ENCODE measurements around the gene OST4. TPM values are rescaled to one million over a fixed set of nuclear protein-coding genes. Genes with fewer than 3 reads are reported as not detected.
A peak's percentile ranks its signal among the peaks of the same experiment; 100 is the strongest.
"Not testable (repeated sequence)": the region's sequence is repeated elsewhere in the genome, so short reads cannot be mapped to it uniquely, and the experiment has no call there.

The OST4 gene
- polyA plus RNA-seq, 3 donors = 234 to 273 (median 243) TPM

DNA sequence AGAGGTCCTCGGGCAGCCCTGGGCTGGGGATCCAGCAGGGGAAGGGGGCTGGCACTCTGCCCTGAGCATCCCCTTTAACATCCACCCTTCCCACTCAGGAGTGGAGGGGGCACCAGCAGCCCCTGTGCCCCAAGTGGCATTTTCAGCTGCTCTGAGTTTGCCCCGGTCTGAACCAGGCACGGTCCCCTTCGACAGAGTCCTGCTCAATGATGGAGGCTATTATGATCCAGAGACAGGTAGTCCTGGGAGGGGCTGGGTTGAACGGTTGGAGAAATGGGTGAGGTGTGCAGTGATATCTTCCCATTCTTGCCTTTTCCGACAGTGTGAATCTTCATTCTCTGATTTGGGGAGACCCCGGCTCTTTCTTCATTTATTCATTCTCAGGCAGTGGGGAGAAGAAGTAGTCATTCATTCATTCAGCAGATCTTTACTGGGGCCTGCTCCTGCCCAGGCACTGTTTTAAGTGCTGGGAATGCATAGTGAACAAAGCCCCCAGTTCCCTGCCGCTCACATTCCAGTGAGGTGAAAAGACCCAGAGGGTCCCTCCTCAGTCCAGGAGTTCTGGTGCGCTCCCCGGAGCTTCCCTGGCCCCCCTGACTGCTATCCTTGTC is 13.7 kb upstream of the OST4 start:
- no peak for DNase-seq (ENCODE audit: extremely low read depth in 1 of 11, low read depth in 9 of 11, low spot score in 4 of 11)

DNA sequence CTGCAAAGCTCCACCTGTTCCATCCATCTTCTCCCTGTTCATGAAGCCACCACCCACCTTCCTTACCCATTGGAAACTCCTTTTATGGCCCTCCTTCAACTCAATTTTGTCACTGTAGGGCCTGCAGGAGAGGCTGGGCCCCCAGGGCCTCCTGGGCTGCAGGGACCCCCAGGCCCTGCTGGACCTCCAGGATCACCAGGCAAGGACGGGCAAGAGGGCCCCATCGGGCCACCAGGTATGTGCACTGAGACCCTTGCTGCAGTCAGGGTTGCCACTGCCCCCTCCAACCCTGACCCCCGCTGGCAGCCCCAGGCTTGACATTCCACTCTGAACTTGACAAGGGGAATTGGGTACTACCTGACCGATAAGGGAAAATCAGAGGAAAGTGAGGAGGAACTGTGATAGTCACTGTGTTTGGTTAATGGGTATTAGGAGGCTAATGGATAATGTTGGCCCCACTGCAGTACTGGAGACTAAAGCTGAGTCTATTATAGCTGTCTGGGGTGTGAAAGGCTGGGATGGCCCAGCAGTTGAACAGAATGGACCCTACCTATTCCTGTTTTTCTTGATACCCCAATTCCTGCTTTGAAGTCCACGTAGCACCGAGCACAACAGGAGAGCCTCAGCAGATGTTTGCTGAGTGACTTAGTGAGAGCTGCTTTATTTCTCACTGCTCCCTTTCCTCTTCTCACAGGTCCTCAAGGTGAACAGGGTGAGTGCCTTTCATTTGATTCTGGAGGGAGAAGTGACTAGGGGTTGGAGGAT is 13.0 kb upstream of the OST4 start:
- no peak for DNase-seq (ENCODE audit: extremely low read depth in 1 of 11, low read depth in 9 of 11, low spot score in 4 of 11)

DNA sequence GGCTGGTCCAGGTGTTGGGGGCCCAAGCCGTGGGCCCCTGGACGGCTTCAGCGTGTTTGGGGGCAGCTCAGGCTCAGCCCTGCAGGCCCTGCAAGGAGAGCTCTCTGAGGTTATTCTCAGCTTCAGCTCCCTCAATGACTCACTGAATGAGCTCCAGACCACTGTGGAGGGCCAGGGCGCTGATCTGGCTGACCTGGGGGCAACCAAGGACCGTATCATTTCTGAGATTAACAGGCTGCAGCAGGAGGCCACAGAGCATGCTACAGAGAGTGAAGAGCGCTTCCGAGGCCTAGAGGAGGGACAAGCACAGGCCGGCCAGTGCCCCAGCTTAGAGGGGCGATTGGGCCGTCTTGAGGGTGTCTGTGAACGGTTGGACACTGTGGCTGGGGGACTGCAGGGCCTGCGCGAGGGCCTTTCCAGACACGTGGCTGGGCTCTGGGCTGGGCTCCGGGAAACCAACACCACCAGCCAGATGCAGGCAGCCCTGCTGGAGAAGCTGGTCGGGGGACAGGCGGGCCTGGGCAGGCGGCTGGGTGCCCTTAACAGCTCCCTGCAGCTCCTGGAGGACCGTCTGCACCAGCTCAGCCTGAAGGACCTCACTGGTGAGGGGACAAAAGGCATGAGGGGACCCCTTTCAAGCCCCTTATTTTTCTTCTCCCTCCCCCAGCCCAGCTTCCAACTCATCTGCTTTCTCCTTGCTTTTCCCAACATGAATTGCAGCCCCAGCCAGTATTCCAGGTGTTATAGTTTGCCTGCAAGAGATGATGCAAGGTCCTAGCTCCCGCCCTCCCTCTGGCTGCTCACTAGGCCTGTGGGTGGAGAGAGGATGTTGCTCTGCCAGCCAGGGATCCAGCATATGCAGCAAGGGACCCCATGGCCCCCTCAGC is 12.2 kb upstream of the OST4 start:
- no peak for DNase-seq (ENCODE audit: extremely low read depth in 1 of 11, low read depth in 9 of 11, low spot score in 4 of 11)

DNA sequence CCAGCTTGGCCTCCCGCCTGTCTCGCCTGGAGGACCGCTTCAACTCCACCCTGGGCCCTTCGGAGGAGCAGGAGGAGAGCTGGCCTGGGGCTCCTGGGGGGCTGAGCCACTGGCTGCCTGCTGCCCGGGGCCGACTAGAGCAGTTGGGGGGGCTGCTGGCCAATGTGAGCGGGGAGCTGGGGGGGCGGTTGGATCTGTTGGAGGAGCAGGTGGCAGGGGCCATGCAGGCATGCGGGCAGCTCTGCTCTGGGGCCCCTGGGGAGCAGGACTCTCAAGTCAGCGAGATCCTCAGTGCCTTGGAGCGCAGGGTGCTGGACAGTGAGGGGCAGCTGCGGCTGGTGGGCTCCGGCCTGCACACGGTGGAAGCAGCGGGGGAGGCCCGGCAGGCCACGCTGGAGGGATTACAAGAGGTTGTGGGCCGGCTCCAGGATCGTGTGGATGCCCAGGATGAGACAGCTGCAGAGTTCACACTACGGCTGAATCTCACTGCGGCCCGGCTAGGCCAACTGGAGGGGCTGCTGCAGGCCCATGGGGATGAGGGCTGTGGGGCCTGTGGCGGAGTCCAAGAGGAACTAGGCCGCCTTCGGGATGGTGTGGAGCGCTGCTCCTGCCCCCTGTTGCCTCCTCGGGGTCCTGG is 11.4 kb upstream of the OST4 start:
- no peak for DNase-seq (ENCODE audit: extremely low read depth in 1 of 11, low read depth in 9 of 11, low spot score in 4 of 11)

DNA sequence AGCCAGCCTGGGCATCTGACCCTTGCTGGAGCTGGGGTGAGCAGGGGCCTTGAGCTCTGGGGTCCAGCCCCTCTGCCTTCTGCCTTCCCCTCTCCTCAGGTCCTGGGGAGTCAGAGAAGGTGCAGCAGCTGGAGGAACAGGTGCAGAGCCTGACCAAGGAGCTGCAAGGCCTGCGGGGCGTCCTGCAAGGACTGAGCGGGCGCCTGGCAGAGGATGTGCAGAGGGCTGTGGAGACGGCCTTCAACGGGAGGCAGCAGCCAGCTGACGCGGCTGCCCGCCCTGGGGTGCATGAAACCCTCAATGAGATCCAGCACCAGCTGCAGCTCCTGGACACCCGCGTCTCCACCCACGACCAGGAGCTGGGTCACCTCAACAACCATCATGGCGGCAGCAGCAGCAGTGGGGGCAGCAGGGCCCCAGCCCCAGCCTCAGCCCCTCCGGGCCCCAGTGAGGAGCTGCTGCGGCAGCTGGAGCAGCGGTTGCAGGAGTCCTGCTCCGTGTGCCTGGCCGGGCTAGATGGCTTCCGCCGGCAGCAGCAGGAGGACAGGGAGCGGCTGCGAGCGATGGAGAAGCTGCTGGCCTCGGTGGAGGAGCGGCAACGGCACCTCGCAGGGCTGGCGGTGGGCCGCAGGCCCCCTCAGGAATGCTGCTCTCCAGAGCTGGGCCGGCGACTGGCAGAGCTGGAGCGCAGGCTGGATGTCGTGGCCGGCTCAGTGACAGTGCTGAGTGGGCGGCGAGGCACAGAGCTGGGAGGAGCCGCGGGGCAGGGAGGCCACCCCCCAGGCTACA is 10.7 kb upstream of the OST4 start:
- DNase-seq (ENCODE audit: extremely low read depth in 1 of 11, low read depth in 9 of 11, low spot score in 4 of 11) = no peak

DNA sequence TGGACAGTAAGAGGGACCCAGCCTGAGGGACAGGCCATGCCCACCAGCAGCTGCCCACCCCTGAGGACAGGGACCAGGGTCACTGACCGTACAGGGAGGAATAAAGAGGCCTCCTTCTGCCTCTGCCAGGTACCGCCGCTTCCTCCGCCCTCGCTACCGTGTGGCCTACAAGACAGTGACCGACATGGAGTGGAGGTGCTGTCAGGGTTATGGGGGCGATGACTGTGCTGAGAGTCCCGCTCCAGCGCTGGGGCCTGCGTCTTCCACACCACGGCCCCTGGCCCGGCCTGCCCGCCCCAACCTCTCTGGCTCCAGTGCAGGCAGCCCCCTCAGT is 9.1 kb upstream of the OST4 start:
- DNase-seq (ENCODE audit: extremely low read depth in 1 of 11, low read depth in 9 of 11, low spot score in 4 of 11) = no peak

DNA sequence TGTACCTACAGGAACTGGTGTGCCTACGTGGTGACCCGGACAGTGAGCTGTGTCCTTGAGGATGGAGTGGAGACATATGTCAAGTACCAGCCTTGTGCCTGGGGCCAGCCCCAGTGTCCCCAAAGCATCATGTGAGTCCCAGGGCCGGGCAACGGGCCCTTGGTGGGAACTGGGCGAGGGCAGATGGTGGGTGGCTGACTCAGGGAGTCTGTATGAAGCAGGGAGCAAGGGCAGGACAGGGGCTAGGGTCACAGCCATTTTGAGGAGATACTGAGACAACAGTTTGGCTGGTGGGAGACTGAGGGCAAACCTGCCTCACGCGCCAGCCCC is 8.7 kb upstream of the OST4 start:
- no peak for DNase-seq (ENCODE audit: extremely low read depth in 1 of 11, low read depth in 9 of 11, low spot score in 4 of 11)

DNA sequence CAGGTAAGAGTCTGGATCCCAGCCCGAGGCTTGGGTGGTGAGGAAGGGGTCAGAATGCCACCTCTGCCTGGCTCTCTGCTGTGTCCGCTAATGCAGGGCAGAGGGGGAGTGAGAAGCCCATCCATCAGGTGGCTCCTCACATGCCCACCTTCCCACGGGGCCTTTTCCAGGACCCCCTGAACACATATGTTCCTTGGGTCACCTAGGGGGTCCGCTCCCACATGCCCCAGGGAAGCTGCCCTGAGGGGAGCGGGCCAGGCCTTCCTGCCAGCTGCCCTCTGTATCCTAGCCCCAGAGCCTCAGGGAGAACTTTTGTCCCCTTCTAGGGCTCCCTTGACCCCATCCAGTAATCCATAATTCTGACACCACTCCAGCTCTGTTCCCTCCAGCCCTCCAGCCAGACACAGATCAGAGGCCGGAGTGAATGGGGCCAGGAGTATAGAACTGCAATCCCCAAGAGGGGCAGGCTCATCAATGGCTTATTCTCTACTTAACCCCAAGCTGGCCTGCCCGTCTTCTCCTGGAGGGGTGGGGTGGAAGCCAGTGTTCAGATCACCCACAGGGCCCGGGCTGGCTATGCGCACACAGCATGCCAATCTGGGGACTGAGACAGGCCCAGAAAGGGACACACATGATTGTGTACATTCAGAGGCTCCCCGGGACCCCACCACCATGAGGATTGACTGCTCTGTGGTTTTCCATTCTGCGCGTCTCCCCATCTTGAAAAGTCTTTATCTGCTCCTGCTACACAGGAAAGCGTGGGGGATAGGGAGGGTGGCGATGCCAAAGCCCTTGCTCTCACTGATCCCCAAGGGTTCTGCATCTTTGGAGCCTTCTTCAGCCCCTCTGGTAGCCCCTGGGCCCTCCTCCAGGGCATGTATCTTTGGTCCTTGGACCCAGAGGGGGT is 8.0 kb upstream of the OST4 start:
- no peak for DNase-seq (ENCODE audit: extremely low read depth in 1 of 11, low read depth in 9 of 11, low spot score in 4 of 11)

DNA sequence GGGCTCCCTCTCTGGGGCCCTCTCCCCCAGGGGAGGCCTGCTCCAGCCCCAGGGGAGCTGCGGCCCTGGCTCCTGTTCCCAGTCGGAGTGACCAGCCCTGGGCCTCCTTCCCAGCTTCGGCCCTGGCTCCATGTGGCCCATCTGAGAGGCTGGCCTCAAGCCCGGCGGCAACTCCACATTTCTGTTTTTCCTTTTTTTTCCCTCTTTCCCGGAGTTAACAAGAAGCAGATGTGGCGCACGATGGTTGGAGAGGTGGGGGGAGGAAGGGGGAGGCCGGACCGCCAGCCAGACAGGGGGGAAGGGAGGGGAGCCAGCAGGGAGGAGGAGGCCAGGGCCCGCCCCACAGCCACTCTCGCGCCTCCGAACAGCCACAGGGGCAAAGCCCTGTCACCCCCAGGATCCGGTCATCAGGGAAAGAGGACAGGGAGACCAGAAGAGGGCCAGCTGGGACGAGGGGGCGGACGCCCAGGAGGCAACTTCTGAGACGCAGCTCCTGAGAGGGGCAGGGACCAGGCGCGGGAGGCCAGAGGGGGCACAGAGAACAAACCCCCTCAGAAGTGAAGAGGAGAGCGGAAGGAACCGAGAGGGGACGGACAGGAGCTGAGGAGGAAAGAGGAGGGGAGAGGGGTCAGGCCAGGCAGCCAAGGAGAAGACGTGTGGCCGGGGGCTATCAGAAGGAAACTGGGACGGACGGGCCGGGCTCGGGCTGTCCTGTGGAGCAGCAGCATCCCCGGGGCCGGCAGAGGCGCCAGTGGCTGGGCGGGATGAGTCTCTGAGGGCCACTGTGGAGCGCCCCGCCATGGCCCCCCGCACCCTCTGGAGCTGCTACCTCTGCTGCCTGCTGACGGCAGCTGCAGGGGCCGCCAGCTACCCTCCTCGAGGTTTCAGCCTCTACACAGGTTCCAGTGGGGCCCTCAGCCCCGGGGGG is 7.1 kb upstream of the OST4 start, which contains the start of gene EMILIN1:
Gene EMILIN1, plus strand, starts transcription at position 349 of the 928 bp plus-strand sequence. Its CDS starts 451 bp downstream, at position 800.
- DNase-seq (ENCODE audit: extremely low read depth in 1 of 11, low read depth in 9 of 11, low spot score in 4 of 11) = peak in 9 of 11 donors; percentile 61 to 84 (median 83)

DNA sequence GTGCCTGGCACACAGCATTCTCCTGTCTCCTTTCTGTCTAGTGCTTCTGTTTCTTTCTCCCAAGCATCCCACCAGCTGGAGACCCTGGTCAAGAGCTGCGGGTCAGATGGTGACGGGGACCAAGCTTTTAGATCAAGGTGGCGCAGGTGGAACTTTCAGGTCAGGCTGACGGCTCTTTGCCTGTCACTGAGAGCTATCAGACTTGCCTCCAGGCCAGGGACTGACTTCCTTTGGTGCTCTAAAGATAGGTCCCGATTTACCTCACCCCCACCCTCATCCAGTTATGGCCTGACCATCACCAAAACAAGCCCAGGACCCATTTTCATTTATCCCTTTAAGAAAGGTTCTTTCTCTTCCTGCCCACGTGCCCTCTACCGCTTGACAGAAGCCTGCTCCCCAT is 5.8 kb upstream of the OST4 start:
- DNase-seq (ENCODE audit: extremely low read depth in 1 of 11, low read depth in 9 of 11, low spot score in 4 of 11) = no peak

DNA sequence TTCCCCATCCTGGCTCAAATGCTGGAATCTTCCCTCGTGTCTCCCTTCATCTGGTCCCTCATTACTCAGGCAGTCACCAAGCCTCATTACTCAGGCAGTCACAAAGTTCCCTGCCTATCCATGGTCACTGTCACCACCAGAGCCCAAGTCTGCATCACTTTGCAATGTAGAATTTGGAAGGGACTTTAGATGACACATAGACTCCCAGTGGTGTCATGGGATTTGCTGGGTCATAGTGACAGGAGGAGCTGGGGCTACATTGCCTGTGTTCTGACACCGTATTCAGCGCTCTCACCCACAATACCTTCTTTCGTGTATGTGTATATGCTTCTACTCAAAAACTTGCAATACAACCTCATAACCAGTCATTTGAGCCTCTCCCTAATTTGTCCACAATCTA is 4.9 kb upstream of the OST4 start:
- no peak for DNase-seq (ENCODE audit: extremely low read depth in 1 of 11, low read depth in 9 of 11, low spot score in 4 of 11)

DNA sequence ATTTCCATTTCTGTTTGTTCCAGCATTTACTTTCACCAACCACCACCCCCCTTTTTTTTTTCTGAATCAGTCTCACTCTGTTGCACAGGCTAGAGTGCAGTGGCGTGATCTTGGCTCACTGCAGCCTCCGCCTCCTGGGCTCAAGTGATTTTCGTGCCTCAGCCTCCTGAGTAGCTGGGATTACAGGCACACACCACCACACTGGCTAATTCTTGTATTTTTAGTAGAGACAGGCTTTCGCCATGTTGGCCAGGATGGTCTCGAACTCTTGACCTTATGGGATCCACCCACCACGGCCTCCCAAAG is 4.1 kb upstream of the OST4 start:
- DNase-seq (ENCODE audit: extremely low read depth in 1 of 11, low read depth in 9 of 11, low spot score in 4 of 11) = not testable (repeated sequence)

DNA sequence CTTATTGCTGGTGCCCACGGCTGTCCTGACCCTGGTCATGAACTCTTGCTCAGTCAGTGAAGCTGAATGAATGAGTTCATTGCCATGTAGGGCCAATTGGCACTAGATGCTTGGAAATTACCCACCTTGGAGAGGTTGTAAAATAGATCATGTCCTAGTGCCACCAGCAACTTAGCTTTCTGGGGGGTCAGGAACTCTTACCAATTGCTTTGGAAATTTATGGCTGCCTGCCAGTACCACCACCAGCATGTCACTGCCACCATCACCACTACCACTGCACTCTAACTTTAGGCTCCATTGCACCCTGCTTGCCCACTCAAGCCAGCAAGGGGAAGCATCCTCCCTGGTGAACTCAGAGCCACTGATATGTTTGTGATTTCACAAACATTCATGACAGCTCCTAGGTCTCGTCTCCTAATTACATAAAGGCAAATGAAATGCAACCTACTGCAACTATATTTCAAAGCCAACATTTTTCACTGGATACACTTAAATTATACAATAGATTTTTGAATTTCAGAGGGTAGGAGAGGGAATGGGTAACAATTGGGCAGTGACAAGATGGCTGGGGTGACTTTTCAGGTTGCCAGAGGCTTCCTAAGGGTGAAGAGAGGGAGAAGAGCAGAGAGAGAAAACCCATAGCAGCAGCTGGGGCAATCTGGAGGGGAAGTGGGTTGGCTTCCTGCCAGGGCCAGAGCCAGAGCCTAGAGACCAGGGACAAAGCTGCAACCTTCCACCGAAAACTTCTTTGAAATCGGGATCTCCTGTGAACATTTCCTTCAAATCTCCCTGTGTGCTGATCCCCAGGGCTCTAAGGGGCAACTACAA is 3.5 kb upstream of the OST4 start:
- no peak for DNase-seq (ENCODE audit: extremely low read depth in 1 of 11, low read depth in 9 of 11, low spot score in 4 of 11)

DNA sequence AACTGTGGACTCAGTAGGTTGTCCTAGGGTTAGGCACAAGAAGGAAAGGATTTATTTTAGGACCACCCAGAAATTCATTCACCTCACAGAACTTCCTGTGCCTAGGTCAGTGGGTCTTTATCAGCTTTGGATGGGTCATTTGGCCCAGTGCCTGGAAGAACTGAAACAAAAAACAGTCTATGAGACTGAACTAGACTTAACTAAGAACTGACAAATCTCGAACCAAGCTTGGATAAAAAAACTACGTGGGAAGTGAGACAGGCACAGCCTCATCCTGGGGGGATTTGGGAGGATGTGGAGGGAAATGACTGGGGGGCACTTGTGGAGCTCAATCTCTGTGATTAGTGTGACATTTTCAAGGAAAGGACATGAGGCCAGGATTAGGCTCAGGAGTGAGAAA is 2.3 kb upstream of the OST4 start:
- no peak for DNase-seq (ENCODE audit: extremely low read depth in 1 of 11, low read depth in 9 of 11, low spot score in 4 of 11)

DNA sequence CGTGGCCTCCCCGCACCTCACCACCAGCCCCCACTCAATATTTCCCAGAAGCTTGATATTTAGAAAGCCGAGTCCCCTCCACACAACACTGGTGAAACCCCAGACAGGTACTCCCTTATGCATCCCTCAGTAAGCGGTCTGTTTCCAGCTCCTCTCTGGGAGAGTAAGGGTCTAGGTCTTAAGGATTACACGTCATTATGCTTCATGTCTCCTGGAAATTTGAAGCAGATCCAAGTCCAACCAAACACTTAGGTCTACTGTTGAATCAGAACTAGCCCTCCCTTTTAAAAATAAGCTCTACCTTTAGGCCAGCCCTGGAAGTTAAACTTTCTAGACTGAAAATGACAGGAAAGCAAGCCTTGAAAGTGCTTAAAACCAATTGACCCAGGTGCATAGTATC is 1.5 kb upstream of the OST4 start:
- no peak for DNase-seq (ENCODE audit: extremely low read depth in 1 of 11, low read depth in 9 of 11, low spot score in 4 of 11)

Data from renal cortex interstitium (tissue), 11 donors.